K562 (cell line): ENCODE data around the gene SH3BP5. TPM values are rescaled to one million over a fixed set of nuclear protein-coding genes. Genes with fewer than 3 reads are reported as not detected.
A peak's percentile ranks its signal among the peaks of the same experiment; 100 is the strongest.

Source experiments
- ATAC-seq: fragments of 200-7000 bp; cut with Tn5 transposase; 3 replicates; pipeline ENCODE4 v1.9.1; 2020; ENCODE audit warnings: moderate library complexity
- BruUV-seq: library from RNA; stranded (reverse); fragments of 400-500 nt; replicated peaks from 2 replicates; lab custom pipeline; 2021; lab: Mats Ljungman, UMichigan
- CTCF ChIA-PET: fragments of 300-600 bp; formaldehyde crosslinking; extraction: SDS; loops from one replicate; lab custom pipeline; 2021; ENCODE audit warnings: low intra/inter-chr PET ratio; lab: Yijun Ruan, JAX
- POLR2A ChIA-PET: fragments of 300-600, 350-650 bp; sonication (Branson Sonifier 250); formaldehyde crosslinking; extraction: SDS; loops from one replicate; lab custom pipeline; 2021; ENCODE audit warnings: antibody characterized with exemption, inconsistent platforms; lab: Yijun Ruan, JAX
- DNase-seq, 4 experiments: peaks; one replicate each; pipeline versions ENCODE4 v3.0.0 to v3.0.0-alpha.2; 2011 to 2018; ENCODE audit warnings: low spot score in 3 of 4, mixed read lengths in 3 of 4; ENCODE audit errors: extremely low read depth in 1 of 4
- FAIRE-seq: peaks from 2 replicates; lab custom pipeline; 2011; peaks lifted over from hg19 to GRCh38; lab: Jason Lieb, UNC
- H2AFZ ChIP-seq: 2 replicates; pipeline ENCODE4 v1.6.0; 2011; ENCODE audit warnings: low read depth, low read length, control low read depth, inconsistent platforms
- H3K27ac ChIP-seq: fragments of 200-600 bp; 3 replicates; pipeline ENCODE4 v1.8.0; 2011; ENCODE audit warnings: low read depth, mild to moderate bottlenecking, control low read depth, inconsistent platforms, low read length, moderate library complexity, mixed read lengths; ENCODE audit errors: extremely low read depth
- H3K27me3 ChIP-seq, 2 experiments: fragments of 300-600 bp in 1 of 2; 2 replicates in 1 of 2; 3 replicates in 1 of 2; pipeline versions ENCODE4 v1.6.0 to v1.8.0; 2011; ENCODE audit warnings: inconsistent platforms in 2 of 2, low read length in 2 of 2, mild to moderate bottlenecking in 1 of 2, mixed read lengths in 1 of 2, moderate library complexity in 1 of 2; ENCODE audit not compliant: control insufficient read depth in 2 of 2, insufficient read depth in 2 of 2
- H3K36me3 ChIP-seq: fragments of 300-600 bp; 3 replicates; pipeline ENCODE4 v1.8.0; 2011; ENCODE audit warnings: mild to moderate bottlenecking, low read length, inconsistent platforms; ENCODE audit not compliant: control insufficient read depth, insufficient read depth
- H3K4me1 ChIP-seq, 2 experiments: fragments of 200-600 bp in 1 of 2; replicated peaks in 1 of 2; 2 replicates in 1 of 2; 3 replicates in 1 of 2; pipeline versions ENCODE4 v1.5.1 to v1.8.0; 2011; ENCODE audit warnings: inconsistent platforms in 2 of 2, low read length in 2 of 2, mild to moderate bottlenecking in 1 of 2, mixed read lengths in 1 of 2, moderate library complexity in 1 of 2; ENCODE audit not compliant: control insufficient read depth in 2 of 2, insufficient read depth in 2 of 2
- H3K4me2 ChIP-seq: 2 replicates; pipeline ENCODE4 v1.6.1; 2011; ENCODE audit warnings: low read length, control low read depth, inconsistent platforms, mixed read lengths; ENCODE audit not compliant: insufficient read depth
- H3K4me3 ChIP-seq: fragments of 200-600 bp; sonication (generic), shearing (Covaris generic); 2 replicates; pipeline ENCODE4 v1.5.1; 2016; ENCODE audit warnings: control low read depth, inconsistent platforms
- H3K79me2 ChIP-seq: fragments of 200-600 bp; 3 replicates; pipeline ENCODE4 v1.8.0; 2011; ENCODE audit warnings: low read length, inconsistent platforms; ENCODE audit not compliant: control insufficient read depth, insufficient read depth
- H3K9ac ChIP-seq, 2 experiments: 2 replicates each; pipeline versions ENCODE4 v1.6.0 to v1.6.1; 2011; ENCODE audit warnings: low read depth in 2 of 2, low read length in 2 of 2, control low read depth in 1 of 2, inconsistent platforms in 1 of 2, mild to moderate bottlenecking in 1 of 2, mixed read lengths in 1 of 2; ENCODE audit not compliant: insufficient read depth in 1 of 2
- H3K9me1 ChIP-seq: one replicate; pipeline ENCODE4 v1.6.0; 2011; ENCODE audit warnings: inconsistent platforms, mild to moderate bottlenecking, low read length, moderate library complexity; ENCODE audit not compliant: control insufficient read depth, insufficient read depth
- H3K9me3 ChIP-seq: replicated peaks from 2 replicates; pipeline ENCODE4 v1.5.1; 2011; ENCODE audit warnings: low read depth, low read length, inconsistent platforms; ENCODE audit not compliant: control insufficient read depth, insufficient read depth
- H4K20me1 ChIP-seq: replicated peaks from 2 replicates; pipeline ENCODE4 v1.6.1; 2011; ENCODE audit warnings: low read length, inconsistent platforms, mixed read lengths; ENCODE audit not compliant: control insufficient read depth, insufficient read depth
- EGR1 ChIP-seq: fragments of 450-650 bp; conservative IDR thresholded peaks from 2 replicates; pipeline ENCODE4 v1.6.1; 2017; ENCODE audit warnings: mild to moderate bottlenecking
- HDAC1 ChIP-seq, 2 experiments: fragments of 450-650 bp; IDR thresholded peaks; 2 replicates each; pipeline ENCODE4 v1.6.1; 2016 to 2017; ENCODE audit warnings: inconsistent platforms in 1 of 2, mild to moderate bottlenecking in 1 of 2, moderate library complexity in 1 of 2
- LCOR ChIP-seq: sonication (generic); formaldehyde crosslinking; IDR thresholded peaks from 2 replicates; pipeline ENCODE4 v1.8.0; 2022; ENCODE audit warnings: mild to moderate bottlenecking, missing genetic modification reagents
- SRF ChIP-seq, 2 experiments: fragments of 250-450, 450-650 bp in 1 of 2; sonication (Bioruptor Pico) in 1 of 2; sonication (generic) in 1 of 2; formaldehyde crosslinking; IDR thresholded peaks; 2 replicates each; pipeline versions ENCODE4 v1.5.0 to v1.5.1; 2020 to 2022; ENCODE audit warnings: mild to moderate bottlenecking in 1 of 2, missing genetic modification reagents in 1 of 2
- ZNF143 ChIP-seq: sonication (generic); formaldehyde crosslinking; IDR thresholded peaks from 2 replicates; pipeline ENCODE4 v1.9.0; 2022; ENCODE audit warnings: mild to moderate bottlenecking, missing genetic modification reagents
- ZNF217 ChIP-seq: sonication (generic); formaldehyde crosslinking; IDR thresholded peaks from 2 replicates; pipeline ENCODE4 v1.8.0; 2022; ENCODE audit warnings: mild to moderate bottlenecking, missing genetic modification reagents
- WGBS: fragments of 100-300 bp; shearing (Covaris generic); methylation state at CpG from one replicate; pipeline ENCODE4 v1.1.6; 2016; ENCODE audit warnings: low coverage, mixed read lengths; ENCODE audit not compliant: insufficient coverage; ENCODE audit errors: missing lambda C conversion rate; 5-methylcytosine and 5-hydroxymethylcytosine counted together
- in situ Hi-C: fragments of 300-500 bp; cut with MboI; formaldehyde crosslinking; loops from 4 replicates; pipeline ENCODE4 v1.15.0; 2018; ENCODE audit warnings: inconsistent platforms, mixed read lengths
- intact Hi-C: fragments of 100-400 bp; cut with micrococcal nuclease; formaldehyde crosslinking; loops from 2 replicates; pipeline ENCODE4 v1.14.2; 2022
- polyA plus RNA-seq, 8 experiments: library from polyadenylated mRNA; depleted of rRNA in 4 of 8; stranded (reverse) in 5 of 8; unstranded in 3 of 8; fragments of >200 nt; fragmentation: Nextera tagmentation in 2 of 8; fragmentation: Illumina TruSeq in 1 of 8; extraction: Ambion mirVana in 2 of 8; extraction: Trizol in 1 of 8; gene quantifications; 2 replicates each; pipeline versions ENCODE4 v1.2.1 to v1.2.3, GENCODE V29; 2011 to 2014; ENCODE audit warnings: inconsistent platforms in 1 of 8, missing spikeins in 1 of 8
- total RNA-seq, 7 experiments: library from RNA; depleted of rRNA in 6 of 7; stranded (reverse); fragments of >200 nt in 6 of 7; fragmentation: Illumina TruSeq in 2 of 7; extraction: Trizol in 2 of 7; gene quantifications; 2 replicates each; pipeline versions ENCODE4 v1.2.1 to v1.2.3, GENCODE V29; 2011 to 2021; ENCODE audit warnings: low replicate concordance in 1 of 7
- TF ChIP-seq, protein P1 (sequence below): IDR thresholded peaks from 3 replicates; pipeline ENCODE4 v1.6.1; 2011; ENCODE audit warnings: borderline replicate concordance, mild to moderate bottlenecking, moderate library complexity; ENCODE audit not compliant: insufficient read length; ENCODE audit errors: extremely low read depth

The SH3BP5 gene
- total and polyA plus RNA-seq, 9 of the 15 experiments (the other 6 are each of a cell fraction or from before 2014, with no cell fraction given), result 2.9 to 29.0 (median 14.9) TPM

DNA sequence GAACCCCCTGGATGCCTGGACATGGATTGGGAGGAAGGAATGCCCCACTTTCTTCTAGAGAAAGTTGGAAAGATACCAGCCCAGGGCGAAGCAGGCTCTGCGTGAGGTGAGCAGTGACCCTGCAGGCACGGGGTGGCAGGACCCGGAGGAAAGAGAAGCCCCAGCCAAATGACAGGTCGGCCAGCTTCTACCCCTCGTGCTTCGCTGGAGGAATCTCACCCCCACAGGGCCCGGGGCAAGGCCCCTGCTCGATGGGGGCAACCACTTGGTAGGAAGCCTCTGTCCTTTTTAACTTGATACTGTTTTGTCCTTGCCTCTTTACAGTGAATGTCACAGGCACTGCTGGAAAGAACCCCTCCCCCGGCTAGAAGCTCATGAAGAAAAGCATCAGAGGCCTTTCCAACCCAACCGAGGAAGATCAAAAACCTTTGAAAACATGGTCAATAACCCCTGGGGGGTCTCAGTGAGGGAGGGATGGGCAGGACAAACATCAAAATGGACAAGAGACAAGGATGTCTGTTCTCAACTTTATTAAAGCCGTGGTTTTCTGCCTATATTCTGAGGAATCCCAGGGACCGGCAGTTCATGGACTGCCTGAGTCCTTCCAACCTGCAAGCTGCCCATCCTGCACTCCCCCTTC lies 54.4 kb downstream of the SH3BP5 start (continued):
- TF ChIP-seq, protein P1, sequence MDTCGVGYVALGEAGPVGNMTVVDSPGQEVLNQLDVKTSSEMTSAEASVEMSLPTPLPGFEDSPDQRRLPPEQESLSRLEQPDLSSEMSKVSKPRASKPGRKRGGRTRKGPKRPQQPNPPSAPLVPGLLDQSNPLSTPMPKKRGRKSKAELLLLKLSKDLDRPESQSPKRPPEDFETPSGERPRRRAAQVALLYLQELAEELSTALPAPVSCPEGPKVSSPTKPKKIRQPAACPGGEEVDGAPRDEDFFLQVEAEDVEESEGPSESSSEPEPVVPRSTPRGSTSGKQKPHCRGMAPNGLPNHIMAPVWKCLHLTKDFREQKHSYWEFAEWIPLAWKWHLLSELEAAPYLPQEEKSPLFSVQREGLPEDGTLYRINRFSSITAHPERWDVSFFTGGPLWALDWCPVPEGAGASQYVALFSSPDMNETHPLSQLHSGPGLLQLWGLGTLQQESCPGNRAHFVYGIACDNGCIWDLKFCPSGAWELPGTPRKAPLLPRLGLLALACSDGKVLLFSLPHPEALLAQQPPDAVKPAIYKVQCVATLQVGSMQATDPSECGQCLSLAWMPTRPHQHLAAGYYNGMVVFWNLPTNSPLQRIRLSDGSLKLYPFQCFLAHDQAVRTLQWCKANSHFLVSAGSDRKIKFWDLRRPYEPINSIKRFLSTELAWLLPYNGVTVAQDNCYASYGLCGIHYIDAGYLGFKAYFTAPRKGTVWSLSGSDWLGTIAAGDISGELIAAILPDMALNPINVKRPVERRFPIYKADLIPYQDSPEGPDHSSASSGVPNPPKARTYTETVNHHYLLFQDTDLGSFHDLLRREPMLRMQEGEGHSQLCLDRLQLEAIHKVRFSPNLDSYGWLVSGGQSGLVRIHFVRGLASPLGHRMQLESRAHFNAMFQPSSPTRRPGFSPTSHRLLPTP, result no peak
- TF ChIP-seq HDAC1 (IDR thresholded peaks at IDR 0.05) (no peak), LCOR (CRISPR knock-in tag) (no peak), ZNF143 (CRISPR knock-in tag) (no peak), ZNF217 (CRISPR knock-in tag) (no peak)
- TF ChIP-seq, all 486 proteins: peak for 0

DNA sequence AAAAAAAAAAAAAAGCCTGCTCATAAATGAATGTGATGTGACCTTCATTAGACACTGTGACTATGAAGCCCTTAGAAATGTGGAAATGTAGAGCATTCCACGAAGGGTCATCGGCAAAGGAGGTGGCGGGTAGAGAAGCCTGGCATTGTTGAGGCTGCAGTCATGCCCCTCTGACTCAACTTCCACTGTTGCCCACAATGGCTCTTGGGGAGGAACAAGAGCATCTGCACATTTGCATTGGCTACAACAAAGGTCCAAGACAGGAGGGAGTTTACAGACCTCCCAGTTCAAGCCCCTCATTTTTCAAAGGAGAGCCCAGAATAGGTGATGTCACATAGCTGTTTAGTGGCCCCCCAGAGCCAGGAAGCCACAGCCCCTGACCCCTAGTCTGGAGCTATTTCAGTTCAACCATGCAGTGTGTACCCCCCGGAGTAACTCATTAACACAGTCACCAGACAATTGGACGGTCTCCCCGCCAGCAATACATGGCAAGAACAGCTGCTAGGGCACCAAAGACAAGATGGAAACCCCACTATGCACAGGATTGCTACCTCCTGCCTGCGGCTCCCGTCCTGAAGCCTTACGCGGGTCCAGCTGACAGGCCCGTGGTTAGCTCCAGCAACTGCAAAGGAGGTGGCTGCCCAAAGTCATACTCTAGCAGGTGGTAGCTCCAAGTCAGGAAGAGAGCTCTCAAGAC lies 56.2 kb downstream of the SH3BP5 start:
- intact Hi-C loops, result no loop called here
- Histone ChIP-seq H3K27ac (no peak overlapping the region), H4K20me1 (no peaks in the 10 kb centered on the region), H3K4me1 (peaks cover 18 to 20% of the 10 kb centered on the region in 2 experiments), H3K79me2 (peaks cover 3% of the 10 kb centered on the region; the same call in 1 of the 3 replicates), H3K27me3 (no peaks in the 10 kb centered on the region), H3K36me3 (no peaks in the 10 kb centered on the region; the same call in 2 of the 3 replicates), H3K9me3 (no peaks in the 10 kb centered on the region), H2AFZ (no peak overlapping the region), H3K9ac (peak overlapping the region in 1 of 2 experiments; percentile 47; a peak in 1 of 4 replicates)
- POLR2A ChIA-PET, result interaction anchor here (0.9 to 2.7 kb wide), 3 partner anchors 9 to 13 kb away, joined by 3 to 15 read pairs (median 3); no protein-coding TSS in a partner anchor
- WGBS, result 86% methylated on average over 11 of the region's 11 CpGs
- BruUV-seq, result no TSS peak
- no peak for DNase-seq
- TF ChIP-seq EGR1 (no peak), SRF (CRISPR knock-in tag; IDR thresholded peaks at IDR 0.05) (0 out of 4 replicates have a peak, but pooled peaks of 1 of the 2 experiments have one; percentile 38)
- TF ChIP-seq, all 486 proteins: peak for 1
- Histone ChIP-seq H3K4me3 (no peak overlapping the region), H3K9me1 (no peaks in the 10 kb centered on the region), H3K4me2 (no peak overlapping the region)
- CTCF ChIA-PET, result no interaction called here
- FAIRE-seq (no peak), ATAC-seq (no peak)
- in situ Hi-C loops, result no loop called here
